HG02938 (cell line): ENCODE data around the gene ZNF91.
"Not testable (repeated sequence)": the region's sequence is repeated elsewhere in the genome, so short reads cannot be mapped to it uniquely, and the experiment has no call there.

Experiments
- ATAC-seq: cut with Tn5 transposase; IDR thresholded peaks from one replicate; pipeline ENCODE4 v1.9.1; 2021; ENCODE audit warnings: mild to moderate bottlenecking, moderate library complexity; ENCODE audit not compliant: unreplicated experiment

ZNF91 gene

GRCh38 chr19:23399443-23399842 lies 4.2 kb upstream of the ZNF91 start:
- ATAC-seq, result no peak

DNA sequence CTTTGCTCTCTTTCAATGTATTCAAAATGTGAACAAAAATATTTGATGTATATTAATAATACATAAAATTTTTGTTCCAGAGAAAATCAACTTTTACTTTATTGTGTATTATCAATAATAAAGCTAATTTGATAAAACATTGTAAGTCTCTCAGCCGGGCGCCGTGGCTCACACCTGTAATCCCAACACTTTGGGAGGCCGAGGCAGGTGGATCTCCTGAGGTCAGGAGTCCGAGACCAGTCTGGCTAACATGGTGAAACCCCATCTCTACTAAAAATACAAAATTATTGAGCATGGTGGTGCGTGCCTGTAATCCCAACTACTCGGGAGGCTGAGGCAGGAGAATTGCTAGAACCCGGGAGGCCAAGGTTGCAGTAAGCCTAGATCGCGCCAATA lies 449 bp upstream of the ZNF91 start:
- not testable (repeated sequence) for ATAC-seq

DNA sequence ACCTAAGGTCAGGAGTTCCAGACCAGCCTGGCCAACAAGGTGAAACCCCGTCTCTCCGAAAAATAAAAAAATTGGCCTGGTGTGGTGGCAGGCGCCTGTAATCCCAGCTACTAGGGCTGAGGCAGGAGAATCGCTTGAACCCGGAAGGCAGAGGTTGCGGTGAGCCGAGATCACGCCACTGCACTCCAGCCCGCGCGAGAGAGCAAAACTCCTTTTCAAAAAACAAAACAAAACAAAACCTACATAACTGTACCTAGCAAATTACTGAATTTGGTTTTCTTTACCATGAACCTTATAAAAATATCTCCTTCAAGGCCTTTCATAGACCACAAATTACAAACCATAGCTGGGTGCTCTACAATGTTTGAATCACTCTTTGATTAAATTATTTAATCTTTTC lies 760 bp downstream of the ZNF91 start:
- no peak for ATAC-seq

GRCh38 chr19:23393121-23393520 lies 2.1 kb downstream of the ZNF91 start:
- no peak for ATAC-seq

- ATAC-seq, result no peak
Measured at GRCh38 chr19:23391236-23391635, 4.0 kb downstream of the ZNF91 start.

DNA sequence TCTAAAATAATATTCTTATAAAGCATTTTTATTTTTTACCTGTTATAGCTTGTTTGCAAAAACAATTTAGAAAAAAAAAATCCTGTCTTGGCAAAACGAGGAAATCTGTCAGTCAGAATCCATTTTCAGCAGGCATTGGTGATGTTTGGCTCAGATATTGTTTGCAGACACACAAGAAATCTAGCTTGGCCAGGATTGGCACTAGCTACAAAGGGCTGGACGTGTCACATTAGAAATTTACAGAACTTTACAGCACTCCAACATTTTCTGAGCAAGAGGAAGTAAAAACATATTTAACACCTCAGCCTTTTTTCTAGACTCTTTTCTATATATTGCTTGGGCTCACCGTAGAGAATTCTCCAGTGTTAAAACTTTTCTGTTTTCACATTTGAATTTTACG lies 9.9 kb downstream of the ZNF91 start:
- no peak for ATAC-seq

- ATAC-seq, result no peak
Measured at GRCh38 chr19:23384858-23385257, 10.4 kb downstream of the ZNF91 start.

DNA sequence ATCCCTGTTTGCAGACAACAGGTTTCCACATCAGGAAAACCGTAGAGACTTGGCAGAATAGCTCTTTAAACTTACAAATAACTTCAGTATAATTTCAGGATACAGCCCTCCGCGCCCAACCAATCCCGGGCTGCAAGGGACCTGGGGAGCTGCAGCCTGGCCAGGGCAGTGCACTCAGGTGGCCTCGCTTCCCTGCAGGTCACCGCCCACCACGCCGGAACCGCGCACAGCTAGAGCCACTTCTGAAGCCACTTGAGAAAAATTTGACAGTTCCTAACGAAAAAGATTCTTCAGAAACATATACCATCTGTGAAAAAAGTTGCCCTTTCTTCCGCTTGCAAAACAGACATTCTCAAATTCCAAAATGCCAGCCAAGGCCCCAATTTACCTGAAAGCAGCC lies 11.1 kb downstream of the ZNF91 start:
- ATAC-seq, result no peak

DNA sequence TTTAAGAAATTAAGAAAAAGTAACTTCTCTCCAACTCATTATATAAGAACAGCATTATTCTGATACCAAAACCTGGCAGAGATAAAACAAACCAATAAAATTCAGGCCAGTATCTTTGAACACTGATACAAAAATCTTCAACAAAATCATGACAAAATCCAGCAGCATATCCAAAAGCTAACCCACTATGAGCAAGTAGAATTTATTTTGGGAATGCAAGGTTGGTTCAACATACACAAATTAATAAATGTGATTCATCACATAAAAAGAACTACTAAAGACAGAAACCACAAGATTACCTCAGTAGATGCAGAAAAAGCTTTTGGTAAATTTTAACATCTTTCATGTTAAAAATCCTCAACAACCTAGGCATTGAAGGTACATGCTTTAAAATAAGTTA lies 12.3 kb downstream of the ZNF91 start:
- no peak for ATAC-seq

- ATAC-seq, result no peak
Measured at GRCh38 chr19:23381114-23381513, 14.2 kb downstream of the ZNF91 start.

GRCh38 chr19:23379671-23380070 lies 15.6 kb downstream of the ZNF91 start:
- not testable (repeated sequence) for ATAC-seq

DNA sequence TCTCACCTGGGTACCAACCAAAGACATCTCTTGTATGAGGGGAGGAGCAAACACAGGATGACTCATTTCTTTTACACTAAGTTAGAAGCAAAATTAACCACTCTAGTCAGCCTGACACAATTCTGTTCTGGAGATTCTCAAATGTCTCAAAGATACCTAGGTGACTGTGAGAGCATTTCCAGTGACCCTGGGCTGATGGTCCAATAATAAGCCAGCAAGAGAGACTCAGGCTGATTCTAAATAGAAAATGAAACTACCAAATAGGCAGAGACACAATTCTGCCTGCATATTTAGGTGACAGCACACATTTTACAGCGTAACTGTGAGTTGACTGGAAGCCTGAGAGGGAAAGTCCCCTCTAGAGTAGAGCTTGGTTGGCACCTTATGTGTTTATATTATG lies 16.3 kb downstream of the ZNF91 start:
- ATAC-seq, result no peak

GRCh38 chr19:23377276-23377675 lies 18.0 kb downstream of the ZNF91 start:
- ATAC-seq, result no peak

DNA sequence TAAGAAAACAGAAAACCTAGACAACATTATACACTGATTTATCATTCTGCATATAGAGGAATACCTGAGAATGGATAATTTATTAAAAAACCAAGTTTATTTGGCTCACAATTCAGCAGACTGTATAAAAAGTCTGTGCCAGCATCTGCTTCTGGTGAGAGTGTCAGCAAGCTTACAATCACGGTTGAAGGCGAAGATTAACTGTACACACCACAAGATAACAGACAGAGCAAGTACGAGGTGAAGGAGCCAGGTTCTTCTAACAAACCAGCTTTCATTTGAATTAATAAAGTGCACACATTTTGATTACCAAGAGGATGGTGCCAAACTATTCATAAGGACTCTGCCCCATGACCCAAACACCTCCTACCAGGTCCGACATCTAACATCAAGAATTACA lies 28.8 kb downstream of the ZNF91 start:
- no peak for ATAC-seq

- ATAC-seq, result not testable (repeated sequence)
Measured at GRCh38 chr19:23366031-23366430, 29.2 kb downstream of the ZNF91 start.

GRCh38 chr19:23365222-23365621 lies 30.0 kb downstream of the ZNF91 start:
- ATAC-seq, result no peak

- ATAC-seq, result not testable (repeated sequence)
Measured at GRCh38 chr19:23361843-23362242, 33.4 kb downstream of the ZNF91 start.

- ATAC-seq, result no peak
Measured at GRCh38 chr19:23351806-23352205, 43.5 kb downstream of the ZNF91 start.

DNA sequence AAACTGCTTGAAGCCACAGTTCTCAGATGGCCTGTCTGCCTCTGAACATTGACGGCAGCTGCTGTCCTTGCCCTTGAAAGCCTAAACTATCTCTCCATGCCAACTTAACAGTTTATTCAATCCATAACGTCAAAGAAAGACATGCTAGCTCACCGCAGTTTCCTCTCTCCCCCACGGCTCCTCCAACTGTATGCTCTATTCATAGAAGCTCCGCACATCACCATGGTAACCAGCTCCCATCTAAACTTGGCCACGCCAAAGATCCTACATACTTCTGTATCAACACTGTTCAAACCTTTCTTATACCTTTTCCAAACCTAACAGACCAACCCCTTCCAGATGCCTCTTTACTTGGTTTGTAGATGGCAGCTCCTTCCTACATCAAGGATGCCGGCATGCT lies 48.6 kb downstream of the ZNF91 start:
- no peak for ATAC-seq

- no peak for ATAC-seq
Measured at GRCh38 chr19:23345838-23346237, 49.4 kb downstream of the ZNF91 start.

DNA sequence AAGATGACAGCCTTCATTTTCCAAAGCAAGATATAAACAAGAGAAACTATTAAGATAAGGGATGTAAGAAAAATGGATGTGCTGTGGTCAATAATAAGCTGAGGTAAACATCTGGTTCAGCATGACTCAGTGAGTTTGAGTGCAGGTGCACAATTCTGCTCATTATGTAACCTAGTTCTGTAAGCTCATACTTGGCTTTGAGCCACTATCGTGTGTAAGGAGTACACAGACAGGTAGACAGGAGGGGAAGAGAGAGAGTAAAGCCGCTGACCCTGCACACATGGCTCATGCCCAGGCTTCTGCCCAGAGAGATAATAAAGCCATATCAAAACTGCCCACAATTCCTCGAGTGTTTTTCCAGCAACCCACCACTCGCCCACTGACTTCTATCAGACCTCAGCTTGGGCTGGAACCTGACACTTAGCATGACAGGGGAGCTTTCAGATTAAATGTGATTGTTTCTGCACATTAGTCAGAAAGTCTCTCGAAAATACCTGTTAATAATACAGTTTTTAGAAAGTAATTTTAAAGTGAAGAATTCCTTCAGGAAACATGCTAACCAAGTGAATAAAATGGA lies 51.7 kb downstream of the ZNF91 start:
- ATAC-seq, result no peak

GRCh38 chr19:23328211-23328610 lies 67.1 kb downstream of the ZNF91 start:
- no peak for ATAC-seq

DNA sequence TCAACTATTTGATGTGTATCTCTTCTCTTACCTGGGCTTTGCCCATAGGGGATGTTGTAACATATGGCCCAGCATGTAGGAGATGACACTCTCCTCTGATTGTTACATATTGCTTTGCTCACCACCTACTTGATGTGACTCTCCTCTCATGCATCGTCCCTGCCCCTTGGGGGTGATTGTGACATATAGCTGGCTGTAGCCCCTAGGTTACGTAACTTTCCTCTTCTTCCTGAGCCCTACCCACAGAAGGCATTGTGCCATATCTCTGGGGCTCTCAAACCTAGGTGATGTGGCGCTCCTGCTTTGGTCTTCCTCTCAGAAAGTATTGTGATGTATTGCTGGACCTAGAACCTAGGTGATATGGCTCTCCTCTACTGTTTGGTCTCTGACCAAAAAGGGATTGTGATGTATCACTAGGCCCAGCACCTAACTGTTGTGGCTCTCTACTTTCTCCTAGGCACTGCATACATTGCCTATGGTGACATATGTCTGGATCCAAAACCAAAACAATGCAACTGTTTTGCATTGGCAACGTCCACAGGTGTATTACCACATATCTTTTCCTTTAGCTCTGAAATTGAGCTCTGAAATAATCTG lies 73.2 kb downstream of the ZNF91 start:
- no peak for ATAC-seq
